Stimulated activated CD8-positive, alpha-beta memory T cell treated with anti-CD3 and anti-CD28 coated beads, Interleukin-4, amount 100 ng/mL, for 1 hour (primary cell): ENCODE measurements around the gene DOP1A.

Experiments
- DNase-seq, 2 donors: peaks; one replicate each; pipeline ENCODE4 v3.0.0-alpha.2; 2020; ENCODE audit warnings: low read depth in 2 of 2, low spot score in 1 of 2

Gene DOP1A

DNA sequence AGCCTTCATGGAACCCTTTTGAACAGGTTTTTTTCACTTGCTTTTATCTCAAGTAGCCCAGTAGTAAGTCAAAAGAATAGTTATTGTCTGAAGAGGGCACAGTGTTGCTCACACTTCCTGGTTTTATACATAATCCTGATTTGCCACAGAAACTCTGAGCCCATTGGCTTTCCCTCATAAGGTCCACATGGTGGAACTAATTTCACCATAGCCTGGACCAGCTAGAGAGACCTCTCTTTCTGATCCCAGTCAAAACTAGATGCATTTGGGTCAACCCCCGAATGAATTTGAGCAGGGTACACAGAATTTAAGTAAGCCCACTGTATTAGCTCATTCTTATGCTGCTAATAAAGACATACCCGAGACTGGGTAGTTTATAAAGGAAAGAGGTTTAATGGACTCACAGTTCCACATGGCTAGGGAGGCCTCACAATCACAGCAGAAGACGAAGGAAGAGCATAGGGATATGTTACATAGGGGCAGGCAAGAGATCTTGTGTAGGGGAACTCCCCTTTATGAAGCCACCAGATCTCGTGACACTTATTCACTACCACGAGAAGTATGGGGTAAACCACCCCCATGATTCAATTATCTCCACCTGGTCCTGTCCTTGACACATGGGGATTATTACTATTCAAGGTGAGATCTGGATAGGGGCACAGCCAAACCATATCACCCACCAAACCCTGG, 131.8 kb downstream of the DOP1A start:
- no peak for DNase-seq

DNA sequence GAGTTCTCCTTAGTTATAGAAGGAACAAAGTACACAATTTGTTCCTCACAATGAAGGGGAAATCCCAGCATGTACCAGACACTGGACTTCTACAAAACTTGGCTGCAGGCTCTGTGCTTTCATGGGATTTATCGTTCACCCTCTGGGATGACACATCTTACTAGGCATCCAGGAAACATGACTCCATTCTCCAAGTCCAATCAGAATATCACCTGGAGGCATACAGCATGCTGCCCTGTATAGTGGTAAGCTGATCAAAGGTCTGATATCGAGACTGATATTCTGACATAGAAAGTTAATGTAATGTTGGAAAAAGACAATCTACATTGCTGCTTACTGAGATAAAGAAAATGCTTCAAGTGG, 132.4 kb downstream of the DOP1A start:
- DNase-seq, result no peak

DNA sequence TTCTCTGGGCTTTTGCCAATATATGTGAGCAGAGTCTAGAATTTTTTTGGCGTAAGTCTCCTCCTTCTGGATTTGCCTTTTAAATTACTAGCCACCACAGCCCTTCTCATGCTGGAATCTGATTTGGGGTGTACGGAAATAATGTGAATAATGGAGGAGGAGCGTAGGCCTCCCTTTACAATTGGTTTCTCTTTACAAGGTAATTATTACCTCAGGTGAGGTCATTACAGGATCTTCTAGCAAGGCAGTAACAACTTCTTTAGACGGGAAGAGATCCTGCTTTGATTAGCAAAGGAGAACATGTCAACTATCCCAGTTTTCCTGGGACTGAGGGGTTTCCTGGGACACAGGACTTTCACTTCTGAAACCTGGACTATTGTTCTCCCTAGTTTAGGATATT, 134.6 kb downstream of the DOP1A start:
- no peak for DNase-seq

DNA sequence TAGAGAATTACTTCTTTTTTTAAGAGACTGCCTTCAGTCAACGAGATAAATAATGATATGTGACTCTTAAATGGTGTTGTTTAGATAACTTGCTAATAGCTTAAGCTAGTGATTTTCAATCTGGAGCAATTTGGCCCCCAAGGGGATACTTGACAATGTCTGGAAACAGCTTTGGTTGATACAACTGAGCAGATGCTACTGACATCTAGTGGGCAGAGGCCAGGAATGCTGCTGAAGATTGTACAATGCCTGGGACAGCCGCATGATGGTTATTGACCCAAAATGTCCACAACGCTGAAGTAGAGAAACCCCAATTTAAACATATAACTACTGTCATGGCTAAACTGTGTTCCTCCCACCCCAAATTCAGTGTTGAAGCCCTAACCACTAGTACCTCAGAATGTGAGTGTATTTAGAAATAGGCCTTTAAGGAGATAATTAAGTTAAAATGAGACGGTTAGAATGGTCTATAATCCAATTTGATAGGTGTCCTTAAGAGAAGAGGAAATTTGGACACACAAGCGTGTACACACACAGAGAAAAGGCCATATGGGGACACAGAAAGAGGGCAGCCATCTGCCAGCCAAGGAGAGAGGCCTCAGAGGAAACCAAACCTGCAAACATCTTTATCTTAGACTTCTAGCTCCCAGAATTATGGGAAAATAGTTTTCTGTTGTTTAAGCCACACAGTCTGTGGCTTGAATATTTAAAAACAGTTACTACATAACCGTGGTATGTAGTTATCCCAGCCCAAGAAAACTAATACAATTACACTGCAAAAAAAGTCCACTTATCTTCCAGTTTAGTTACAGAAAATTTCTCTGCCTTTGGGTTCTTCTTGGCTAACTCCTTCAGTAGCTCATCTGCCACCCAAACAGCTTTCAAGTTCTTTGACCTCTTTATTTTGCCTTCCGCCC, 147.9 kb downstream of the DOP1A start:
- DNase-seq, result peak in 1 of 2 donors; percentile 17

DNA sequence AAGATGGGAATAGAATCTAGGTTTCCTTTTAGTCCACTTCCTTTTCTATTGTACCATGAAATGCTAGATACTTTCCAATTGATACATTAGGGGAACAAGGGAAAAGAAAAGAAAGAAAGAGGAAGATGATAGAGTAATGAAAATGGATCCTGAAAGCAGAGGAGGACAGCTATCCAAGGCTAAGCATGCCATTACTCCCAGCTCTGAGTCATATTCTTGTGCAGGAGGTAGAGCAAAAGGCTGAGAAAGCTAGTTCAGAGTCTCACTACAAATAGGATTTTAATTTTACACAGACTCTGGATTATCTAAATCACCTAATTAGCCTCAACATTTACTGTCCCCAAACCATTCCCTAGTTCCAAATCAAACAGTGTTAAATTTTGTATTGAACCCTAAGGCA, 149.3 kb downstream of the DOP1A start:
- no peak for DNase-seq
